Stimulated activated CD8-positive, alpha-beta memory T cell treated with anti-CD3 and anti-CD28 coated beads, Interleukin-7, amount 100 ng/mL, for 48 hours (primary cell): ENCODE results near the gene COQ2.
"Not testable (repeated sequence)": the region's sequence is repeated elsewhere in the genome, so short reads cannot be mapped to it uniquely, and the experiment has no call there.

Source experiments
- DNase-seq, 2 donors: peaks; one replicate each; pipeline ENCODE4 v3.0.0-alpha.2; 2020; ENCODE audit warnings: low read depth in 1 of 2; ENCODE audit errors: extremely low read depth in 1 of 2

Gene COQ2

DNA sequence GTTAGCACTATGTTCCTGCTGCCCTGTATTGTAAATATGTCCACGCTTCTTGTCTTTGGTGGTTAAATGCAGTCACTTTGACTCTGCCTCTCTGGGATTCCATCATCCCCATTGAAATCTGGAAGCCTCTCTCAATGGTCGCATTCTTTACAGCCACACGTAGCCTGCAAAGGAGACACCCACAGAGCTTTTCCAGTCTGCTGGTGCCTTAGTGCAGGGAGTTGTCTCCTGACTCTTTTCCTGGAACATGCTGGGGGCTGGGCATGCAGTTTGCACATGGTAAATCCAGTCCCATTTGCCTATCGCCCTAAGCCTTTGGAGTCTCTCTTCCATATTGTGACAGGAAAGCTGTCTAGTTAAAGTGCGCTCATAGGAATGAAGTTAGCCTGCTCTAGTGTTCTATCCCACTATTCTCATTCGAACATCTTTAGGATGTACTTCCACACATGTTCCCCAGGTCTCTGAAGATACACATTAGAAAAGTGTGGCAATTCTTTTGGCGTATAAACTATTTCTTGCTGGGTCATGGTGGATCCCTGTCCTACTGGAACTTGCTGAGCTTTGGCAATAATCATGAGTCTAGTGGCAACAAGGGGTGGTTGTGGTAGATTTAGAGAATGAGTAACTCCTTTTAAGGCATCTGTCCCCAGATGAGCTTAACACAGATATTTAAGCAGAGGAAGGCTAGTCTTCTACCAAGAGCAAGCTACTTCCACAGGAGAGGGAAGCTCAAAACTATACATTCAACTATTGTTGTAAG is 33.7 kb downstream of the COQ2 start:
- no peak for DNase-seq

DNA sequence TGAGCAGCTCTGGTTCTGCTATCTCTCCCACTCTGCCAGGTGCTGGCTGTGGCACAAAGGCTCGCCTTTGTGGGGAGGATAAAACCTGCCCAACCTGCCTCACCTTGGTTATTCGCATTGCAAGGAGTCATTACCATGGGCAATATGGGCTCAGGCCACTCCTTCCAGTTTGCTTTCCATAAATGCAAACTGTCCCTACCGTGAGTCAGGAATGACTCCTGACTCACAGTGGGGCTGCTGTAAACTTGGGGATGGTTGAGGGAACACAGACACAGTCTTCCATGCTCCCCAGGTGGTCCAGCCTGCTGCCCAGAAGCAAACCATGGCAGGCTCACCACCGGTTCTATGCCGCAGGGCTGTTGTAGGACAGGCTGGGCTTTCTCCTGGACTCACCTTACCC is 36.1 kb downstream of the COQ2 start:
- DNase-seq = no peak

DNA sequence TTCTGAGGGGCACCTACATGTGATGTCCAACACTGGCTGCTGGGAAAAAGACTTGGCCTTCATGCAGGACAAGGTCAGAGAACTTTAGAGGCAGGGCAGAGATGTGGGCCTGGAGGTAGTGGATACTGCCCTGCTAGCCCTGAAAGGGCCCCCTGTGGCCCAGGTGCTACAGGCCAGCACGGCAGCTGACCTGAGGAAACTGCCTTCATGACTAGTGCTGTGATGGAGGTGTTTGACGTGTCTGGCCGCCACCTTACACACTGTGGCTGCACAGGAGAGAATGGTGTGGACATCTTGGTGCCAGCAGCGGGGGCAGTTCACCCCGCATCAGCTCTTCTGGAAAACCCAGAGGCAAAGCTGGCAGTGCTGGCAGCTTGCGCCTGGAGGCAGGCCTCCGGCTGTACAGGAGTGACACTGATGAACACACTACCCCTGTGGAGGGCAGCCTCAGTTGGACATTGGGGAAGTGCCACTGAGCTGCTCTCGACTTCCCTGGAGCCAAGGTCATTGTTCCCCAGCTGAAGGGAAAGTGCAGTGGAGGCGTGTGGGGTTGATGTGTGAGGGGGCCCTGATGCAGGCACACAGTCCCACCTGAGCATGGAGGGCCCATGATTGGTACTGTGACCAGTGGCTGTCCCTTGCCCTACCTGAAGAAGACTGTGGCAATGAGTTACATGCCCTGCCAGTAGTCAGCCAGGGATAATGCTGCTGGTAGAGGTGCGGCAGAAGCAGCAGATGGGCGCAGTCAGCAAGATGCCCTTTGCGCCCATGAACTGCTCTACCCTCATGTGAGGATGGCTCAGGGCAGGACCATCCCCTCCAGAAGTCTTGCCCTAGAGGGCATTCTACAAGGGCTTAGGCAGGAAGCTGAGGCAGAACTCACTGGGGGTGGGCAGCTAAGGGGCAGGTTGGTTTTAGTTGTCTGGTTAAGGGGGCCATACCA is 36.9 kb downstream of the COQ2 start:
- no peak for DNase-seq

GRCh38 chr4:83241132-83241531 is 43.5 kb downstream of the COQ2 start:
- no peak for DNase-seq

DNA sequence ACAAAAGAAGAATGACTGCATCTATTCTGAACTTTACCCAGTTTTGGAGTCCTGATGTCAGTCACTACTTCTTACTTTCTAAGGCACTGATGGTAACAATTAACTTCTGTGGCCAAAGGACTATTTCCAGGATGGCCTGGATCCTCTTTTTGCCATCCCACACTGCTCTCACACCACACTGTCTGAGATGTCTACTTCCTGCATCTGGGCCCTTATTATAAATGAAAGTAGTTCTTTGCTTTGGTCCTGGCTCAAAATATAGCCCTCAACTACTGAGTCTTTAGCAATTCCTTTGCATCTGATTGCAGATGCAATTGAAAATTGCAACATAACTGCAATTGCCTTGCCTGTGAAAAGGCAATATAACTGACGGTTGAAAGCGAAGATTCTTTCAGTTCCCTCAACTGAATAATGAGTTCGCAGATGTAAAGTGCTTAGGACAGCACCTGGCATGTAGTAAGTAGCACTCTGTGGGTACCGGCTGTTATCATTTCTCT is 44.2 kb downstream of the COQ2 start:
- no peak for DNase-seq

- DNase-seq = no peak
Measured at GRCh38 chr4:83238393-83239248, 46.0 kb downstream of the COQ2 start.

DNA sequence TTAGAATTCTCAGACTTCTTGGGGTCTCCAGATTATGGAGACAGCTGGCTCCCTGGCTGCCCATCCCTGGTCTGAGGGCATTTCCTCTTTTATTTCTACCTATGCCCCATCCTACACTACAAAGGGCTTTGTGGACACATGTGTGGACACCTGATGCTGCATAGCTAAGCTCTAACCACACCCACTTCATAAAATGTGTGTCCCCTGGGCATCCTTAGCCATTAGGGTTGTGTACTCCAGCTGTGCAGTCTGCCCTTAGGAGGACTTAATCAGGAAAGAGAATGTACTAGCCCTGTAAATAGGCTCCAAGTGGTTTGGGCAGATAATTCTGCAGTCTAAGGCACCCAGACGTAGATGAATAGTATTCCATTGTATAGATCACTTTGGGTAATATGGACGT is 47.0 kb downstream of the COQ2 start:
- DNase-seq = no peak

DNA sequence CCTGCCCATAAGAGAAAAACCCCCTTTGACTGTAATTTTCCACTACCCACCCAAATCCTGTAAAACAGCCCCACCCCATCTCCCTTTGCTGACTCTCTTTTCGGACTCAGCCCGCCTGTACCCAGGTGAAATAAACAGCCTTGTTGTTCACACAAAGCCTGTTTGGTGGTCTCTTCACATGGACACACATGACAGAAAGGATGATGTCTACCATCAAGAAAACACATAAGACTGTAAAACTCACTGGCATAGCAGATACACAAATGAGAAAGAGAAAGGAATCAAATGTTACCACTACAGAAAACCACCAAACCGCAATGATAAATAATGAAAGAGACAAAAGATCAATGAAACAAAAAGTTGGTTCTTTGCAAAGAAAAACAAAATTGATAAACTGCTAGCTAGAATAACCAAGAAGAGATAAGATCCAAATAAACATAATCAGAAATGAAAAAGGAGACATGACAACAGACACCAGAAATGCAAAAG is 48.9 kb downstream of the COQ2 start:
- not testable (repeated sequence) for DNase-seq

GRCh38 chr4:83234902-83235644 is 49.5 kb downstream of the COQ2 start:
- DNase-seq = no peak

- not testable (repeated sequence) for DNase-seq
Measured at GRCh38 chr4:83234387-83234786, 50.2 kb downstream of the COQ2 start.

GRCh38 chr4:83232082-83232481 is 52.5 kb downstream of the COQ2 start:
- no peak for DNase-seq

- no peak for DNase-seq
Measured at GRCh38 chr4:83231620-83232076, 53.0 kb downstream of the COQ2 start.

DNA sequence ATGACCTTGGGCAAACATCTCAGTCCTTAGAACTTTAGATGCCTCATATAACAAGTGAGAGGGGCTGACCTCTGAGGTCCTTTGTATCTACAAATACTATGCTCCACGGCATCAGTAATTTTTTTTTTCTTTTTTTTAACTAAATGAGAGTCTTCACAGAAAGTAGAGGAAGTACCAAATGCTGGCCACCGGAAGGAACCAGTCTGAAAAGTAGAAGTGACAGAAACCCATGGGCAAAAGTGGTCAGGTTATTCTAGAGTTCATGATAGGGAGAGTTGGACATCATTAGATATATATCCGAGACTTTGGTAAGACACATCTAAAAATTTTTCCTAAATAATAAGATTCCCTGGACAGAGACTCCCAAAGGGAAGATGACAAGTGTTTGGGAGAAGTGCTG is 53.7 kb downstream of the COQ2 start:
- no peak for DNase-seq

- no peak for DNase-seq
Measured at GRCh38 chr4:83229791-83230190, 54.8 kb downstream of the COQ2 start.

- no peak for DNase-seq
Measured at GRCh38 chr4:83228231-83228630, 56.4 kb downstream of the COQ2 start.

DNA sequence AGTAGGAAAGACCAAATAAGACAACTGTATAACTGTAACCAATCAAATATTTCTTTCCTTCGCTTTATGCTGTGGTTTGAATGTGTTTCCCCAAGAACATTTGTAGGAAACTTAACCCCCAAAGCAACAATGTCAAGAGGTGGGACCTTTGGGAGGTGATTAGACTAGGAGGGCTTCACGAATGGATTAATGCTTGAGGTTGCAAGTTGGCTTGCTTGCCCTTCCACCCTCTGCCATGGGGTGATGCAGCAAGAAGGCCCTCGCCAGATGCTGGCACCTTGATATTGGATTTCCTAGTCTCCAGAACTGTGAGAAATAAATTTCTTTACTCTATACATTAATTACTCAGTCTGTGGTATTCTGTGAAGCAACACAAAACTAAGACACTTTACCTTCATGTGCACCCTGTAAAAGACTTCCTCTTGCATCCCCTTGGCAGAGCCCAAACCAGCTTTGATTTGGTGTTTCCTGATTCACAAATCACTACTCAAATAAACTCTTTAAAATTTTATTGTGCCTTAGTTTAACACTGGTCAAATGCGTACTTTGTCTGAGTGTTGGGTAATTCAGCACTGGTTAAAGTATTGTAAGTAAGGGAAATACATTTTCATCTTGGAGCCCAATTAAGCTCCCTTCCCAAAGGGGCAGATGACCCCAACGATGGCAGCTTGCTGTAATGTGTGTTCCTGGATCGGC is 59.9 kb downstream of the COQ2 start:
- DNase-seq = no peak

DNA sequence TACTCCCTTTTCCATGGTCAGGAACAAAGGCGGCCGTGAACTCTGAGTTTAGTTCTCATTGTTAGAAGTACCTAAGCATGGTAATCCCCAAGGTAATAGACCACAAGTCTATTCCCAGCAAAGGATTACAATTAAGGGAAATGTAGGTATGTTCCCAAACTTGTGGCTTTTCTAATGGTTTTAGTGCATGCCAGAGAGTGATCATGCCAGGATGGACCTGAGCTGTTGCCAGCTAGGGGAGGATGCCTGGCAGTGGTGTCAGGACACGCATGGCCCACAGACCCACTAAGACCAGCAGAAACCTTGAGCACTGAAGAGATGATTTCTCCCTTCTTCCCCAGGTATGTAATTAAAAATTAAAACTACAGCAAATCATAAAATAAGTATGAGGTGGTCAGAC is 60.8 kb downstream of the COQ2 start:
- no peak for DNase-seq

GRCh38 chr4:83221897-83222441 is 62.6 kb downstream of the COQ2 start:
- DNase-seq = no peak
